ENCODE data around the gene DGUOK.
A peak's percentile ranks its signal among the peaks of the same experiment; 100 is the strongest.
"Not testable (repeated sequence)": the region's sequence is repeated elsewhere in the genome, so short reads cannot be mapped to it uniquely, and the experiment has no call there.

Gene DGUOK

GRCh38 chr2:73926493-73927327, at the start of gene DGUOK:
Gene DGUOK, plus strand, starts transcription at chr2:73926880. Its CDS starts 31 bp downstream, at chr2:73926911.
- Mint-ChIP-seq H3K4me3 (peak within 1 kb of the TSS; percentile 95), H3K36me3 (ENCODE audit: low read depth) (peaks cover 27% of the 10 kb centered on the region), H3K4me1 (ENCODE audit: low read depth) (peaks cover 47% of the 10 kb centered on the region), H3K27ac (peak within 1 kb of the TSS; percentile 96), H3K27me3 (no peaks in the 10 kb centered on the region), H3K9me3 (no peaks in the 10 kb centered on the region)
- DNase-seq, result peak; percentile 93

GRCh38 chr2:73877071-73877802, 49.4 kb upstream of the DGUOK start:
- no peak for DNase-seq
- Mint-ChIP-seq H3K9me3 (no peaks in the 10 kb centered on the region), H3K4me1 (ENCODE audit: low read depth) (peaks cover 3% of the 10 kb centered on the region), H3K36me3 (ENCODE audit: low read depth) (no peaks in the 10 kb centered on the region), H3K27ac (no peak overlapping the region), H3K4me3 (no peak overlapping the region), H3K27me3 (no peaks in the 10 kb centered on the region)

- not testable (repeated sequence) for H3K4me1 Mint-ChIP-seq (ENCODE audit: low read depth); H3K27ac Mint-ChIP-seq; H3K36me3 Mint-ChIP-seq (ENCODE audit: low read depth); H3K4me3 Mint-ChIP-seq; DNase-seq; H3K9me3 Mint-ChIP-seq; H3K27me3 Mint-ChIP-seq
Measured at GRCh38 chr2:73877984-73878383, 48.7 kb upstream of the DGUOK start.

GRCh38 chr2:73885406-73885805, 41.3 kb upstream of the DGUOK start:
- H3K4me1 Mint-ChIP-seq (ENCODE audit: low read depth), result peaks cover 25% of the 10 kb centered on the region
- peaks cover 4% of the 10 kb centered on the region for H3K9me3 Mint-ChIP-seq
- H3K27ac Mint-ChIP-seq, result no peak overlapping the region
- no peak overlapping the region for H3K4me3 Mint-ChIP-seq
- DNase-seq, result no peak
- no peaks in the 10 kb centered on the region for H3K36me3 Mint-ChIP-seq (ENCODE audit: low read depth)
- peaks cover 5% of the 10 kb centered on the region for H3K27me3 Mint-ChIP-seq

DNA sequence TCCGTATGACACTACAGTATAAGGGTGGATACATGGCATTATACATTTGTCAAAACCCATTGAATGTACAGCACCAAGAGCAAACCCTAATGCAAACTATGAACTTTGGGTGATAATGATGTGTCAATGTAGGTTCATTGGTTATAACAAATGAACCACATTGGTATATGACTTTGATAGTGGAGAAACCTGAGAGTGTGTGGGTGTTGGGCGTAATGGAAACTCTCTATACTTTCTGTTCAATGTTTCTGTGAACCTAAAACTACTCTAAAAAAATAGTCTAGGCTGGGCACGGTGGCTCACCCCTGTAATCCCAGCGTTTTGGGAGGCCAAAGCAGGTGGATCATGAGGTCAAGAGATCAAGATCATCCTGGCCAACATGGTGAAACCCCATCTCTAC, 40.3 kb upstream of the DGUOK start:
- H3K4me3 Mint-ChIP-seq, result no peak overlapping the region
- H3K9me3 Mint-ChIP-seq, result peaks cover 4% of the 10 kb centered on the region
- H3K4me1 Mint-ChIP-seq (ENCODE audit: low read depth), result peaks cover 25% of the 10 kb centered on the region
- no peak for DNase-seq
- H3K36me3 Mint-ChIP-seq (ENCODE audit: low read depth), result no peaks in the 10 kb centered on the region
- peaks cover 5% of the 10 kb centered on the region for H3K27me3 Mint-ChIP-seq
- peak overlapping the region; percentile 79 for H3K27ac Mint-ChIP-seq

DNA sequence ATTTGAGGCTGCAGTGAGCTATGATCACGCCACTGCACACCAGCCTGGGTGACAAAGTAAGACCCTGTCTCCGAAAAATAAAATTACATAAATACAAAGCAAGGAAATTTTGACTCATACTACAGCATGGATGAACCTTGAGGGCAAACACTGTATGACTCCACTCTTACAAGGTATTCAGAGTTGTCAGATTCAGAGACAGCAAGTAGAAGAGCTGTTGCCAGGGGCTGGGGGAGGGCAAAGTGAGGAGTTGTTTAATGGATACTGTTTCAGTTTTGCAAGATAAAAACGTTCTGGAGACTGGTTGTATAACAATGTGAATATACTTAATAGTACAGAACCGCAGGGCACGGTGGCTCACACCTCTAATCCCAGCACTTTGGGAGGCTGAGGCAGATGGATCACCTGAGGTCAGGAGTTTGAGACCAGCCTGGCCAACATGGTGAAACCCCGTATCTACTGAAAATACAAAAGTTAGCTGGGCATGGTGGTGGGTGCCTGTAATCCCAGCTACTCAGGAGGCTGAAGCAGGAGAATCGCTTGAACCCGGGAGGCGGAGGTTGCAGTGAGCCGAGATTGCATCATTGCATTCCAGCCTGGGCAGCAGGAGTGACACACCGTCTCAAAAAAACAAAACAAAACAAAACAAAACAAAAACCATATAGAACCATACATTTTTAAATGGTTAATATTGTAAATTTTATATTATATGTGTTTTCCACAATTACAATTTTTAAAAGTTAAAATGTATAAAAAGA, 38.9 kb upstream of the DGUOK start:
- H3K4me3 Mint-ChIP-seq; H3K9me3 Mint-ChIP-seq; H3K36me3 Mint-ChIP-seq (ENCODE audit: low read depth); H3K27ac Mint-ChIP-seq; DNase-seq; H3K27me3 Mint-ChIP-seq: not testable (repeated sequence)
- peaks cover 25% of the 10 kb centered on the region for H3K4me1 Mint-ChIP-seq (ENCODE audit: low read depth)

DNA sequence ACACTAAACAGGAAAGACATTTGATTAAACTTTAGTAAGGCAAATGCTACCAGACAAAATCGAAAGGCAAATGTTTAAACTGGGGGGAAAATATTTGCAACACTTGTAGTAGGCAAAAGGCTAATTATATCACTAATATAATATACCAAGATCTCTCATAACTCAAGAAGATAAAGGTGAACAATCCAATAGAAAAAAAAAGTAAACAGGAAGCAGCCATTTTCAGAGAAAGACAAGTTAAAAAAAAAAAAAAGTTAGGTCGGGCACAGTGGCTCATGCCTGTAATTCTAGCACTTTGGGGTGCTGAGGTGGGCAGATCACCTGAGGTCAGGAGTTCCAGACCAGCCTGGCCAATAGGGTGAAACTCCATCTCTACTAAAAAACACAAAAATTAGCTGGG, 38.3 kb upstream of the DGUOK start:
- H3K4me3 Mint-ChIP-seq, result no peak overlapping the region
- no peak overlapping the region for H3K27ac Mint-ChIP-seq
- no peak for DNase-seq
- peaks cover 4% of the 10 kb centered on the region for H3K9me3 Mint-ChIP-seq
- peaks cover 25% of the 10 kb centered on the region for H3K4me1 Mint-ChIP-seq (ENCODE audit: low read depth)
- H3K36me3 Mint-ChIP-seq (ENCODE audit: low read depth), result no peaks in the 10 kb centered on the region
- H3K27me3 Mint-ChIP-seq, result peaks cover 2% of the 10 kb centered on the region

DNA sequence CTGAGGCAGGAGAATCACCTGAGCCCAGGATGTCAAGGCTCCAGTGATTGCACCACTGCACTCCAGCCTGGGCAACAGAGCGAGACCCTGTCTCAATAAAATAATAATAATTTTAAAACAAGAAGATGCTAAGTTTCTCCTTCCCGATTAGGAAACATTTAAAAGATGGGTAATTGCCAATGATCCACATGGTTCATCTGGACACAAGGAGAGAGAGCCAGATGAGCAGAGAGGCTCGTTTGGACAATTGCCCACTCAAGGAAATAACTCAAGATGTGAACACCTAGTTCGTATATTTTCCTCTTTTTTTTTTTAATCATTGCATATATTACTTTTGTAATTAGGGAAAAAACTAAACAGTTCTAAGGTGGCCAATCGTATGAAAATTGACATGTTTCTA, 37.5 kb upstream of the DGUOK start:
- H3K36me3 Mint-ChIP-seq (ENCODE audit: low read depth), result no peaks in the 10 kb centered on the region
- peaks cover 25% of the 10 kb centered on the region for H3K4me1 Mint-ChIP-seq (ENCODE audit: low read depth)
- peaks cover 4% of the 10 kb centered on the region for H3K9me3 Mint-ChIP-seq
- no peak overlapping the region for H3K27ac Mint-ChIP-seq
- no peaks in the 10 kb centered on the region for H3K27me3 Mint-ChIP-seq
- no peak overlapping the region for H3K4me3 Mint-ChIP-seq
- DNase-seq, result no peak

DNA sequence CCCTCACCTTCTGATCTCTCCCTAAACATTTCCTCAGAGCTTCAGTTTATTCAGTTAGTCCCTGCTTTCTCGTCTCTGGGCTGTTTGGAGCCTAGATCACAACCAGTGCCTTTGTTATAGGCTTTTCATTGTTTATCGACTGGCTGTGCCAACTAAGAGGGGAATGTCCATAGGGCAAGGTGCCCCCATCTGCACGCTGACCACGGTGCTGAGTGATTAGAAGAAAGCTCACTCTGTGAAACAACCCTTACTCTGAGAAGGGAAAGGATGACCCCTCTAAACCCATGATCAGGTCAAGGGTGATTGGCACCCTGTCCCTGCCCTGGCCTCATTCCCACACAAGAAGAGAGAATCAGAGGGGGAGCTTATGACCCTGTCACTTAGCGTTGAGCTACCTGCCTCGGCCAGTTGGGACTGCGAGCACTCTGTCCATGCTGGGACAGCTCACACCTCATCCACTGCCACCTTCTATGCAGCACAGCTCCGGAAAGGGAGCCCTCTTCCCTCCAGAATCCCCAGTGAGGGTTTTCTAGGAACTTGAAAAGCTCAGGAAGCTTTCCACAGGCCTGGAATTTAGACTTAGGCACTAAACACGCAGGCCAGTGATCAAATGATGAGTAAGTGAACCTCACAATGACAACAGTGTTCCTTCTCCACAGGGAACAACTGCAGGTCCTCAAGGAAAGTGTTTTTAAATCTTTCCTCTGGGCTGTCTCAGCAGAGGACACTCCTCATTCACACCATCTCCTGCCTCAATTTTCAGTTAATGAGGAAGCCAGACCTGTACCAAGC, 36.2 kb upstream of the DGUOK start:
- Mint-ChIP-seq H3K27me3 (no peaks in the 10 kb centered on the region), H3K9me3 (peaks cover 4% of the 10 kb centered on the region), H3K4me1 (ENCODE audit: low read depth) (peaks cover 36% of the 10 kb centered on the region), H3K36me3 (ENCODE audit: low read depth) (no peaks in the 10 kb centered on the region), H3K27ac (no peak overlapping the region), H3K4me3 (no peak overlapping the region)
- DNase-seq, result no peak

GRCh38 chr2:73891276-73891901, 35.3 kb upstream of the DGUOK start:
- Mint-ChIP-seq H3K36me3 (ENCODE audit: low read depth) (no peaks in the 10 kb centered on the region), H3K4me3 (no peak overlapping the region), H3K27ac (no peak overlapping the region), H3K9me3 (peaks cover 1% of the 10 kb centered on the region), H3K4me1 (ENCODE audit: low read depth) (peaks cover 36% of the 10 kb centered on the region), H3K27me3 (no peaks in the 10 kb centered on the region)
- DNase-seq, result no peak

DNA sequence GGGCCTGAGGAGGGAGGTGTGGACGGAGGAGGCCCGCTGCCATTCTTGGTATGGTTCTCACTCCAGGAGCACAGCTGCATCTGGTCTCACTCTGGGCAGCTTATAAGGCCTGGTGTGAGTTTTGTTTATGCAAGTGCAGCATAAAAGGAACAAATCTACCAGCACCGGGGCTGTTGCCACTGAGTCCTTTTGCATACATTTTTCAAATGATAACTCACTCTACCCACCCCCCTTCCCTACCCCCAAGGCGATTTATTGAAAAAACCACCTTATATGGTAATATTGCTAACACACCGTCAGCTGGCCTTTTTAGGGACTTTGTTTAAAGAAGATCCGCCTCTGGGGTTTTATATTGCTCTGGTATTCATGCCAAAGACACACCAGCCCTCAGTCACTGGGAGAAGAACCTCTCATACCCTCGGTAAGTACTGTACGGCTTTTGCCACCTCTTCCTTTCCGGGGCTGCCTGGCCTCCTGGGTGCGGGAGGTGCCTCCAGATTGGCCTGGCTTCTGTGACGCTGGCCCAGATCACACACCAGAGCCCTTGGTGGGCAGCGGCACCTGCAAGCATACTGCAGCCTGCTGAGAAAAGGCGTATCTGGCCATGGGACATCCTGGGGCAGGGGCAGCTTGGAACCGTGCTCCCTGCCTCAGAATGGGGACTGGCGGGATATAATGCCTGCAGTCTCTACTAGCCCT, 33.9 kb upstream of the DGUOK start, which contains the start of gene ACTG2:
Gene ACTG2, plus strand, starts transcription at position 378 of the 699 bp plus-strand sequence. CDS start 8,304 bp downstream, outside the sequence.
- Mint-ChIP-seq H3K36me3 (ENCODE audit: low read depth) (no peaks in the 10 kb centered on the region), H3K4me3 (no peak within 1 kb of the TSS), H3K27me3 (no peaks in the 10 kb centered on the region), H3K4me1 (ENCODE audit: low read depth) (peaks cover 37% of the 10 kb centered on the region), H3K27ac (no peak within 1 kb of the TSS), H3K9me3 (no peaks in the 10 kb centered on the region)
- DNase-seq, result no peak

GRCh38 chr2:73893764-73894474, 32.8 kb upstream of the DGUOK start:
- no peak overlapping the region for H3K4me3 Mint-ChIP-seq
- H3K4me1 Mint-ChIP-seq (ENCODE audit: low read depth), result peaks cover 33% of the 10 kb centered on the region
- H3K36me3 Mint-ChIP-seq (ENCODE audit: low read depth), result no peaks in the 10 kb centered on the region
- no peaks in the 10 kb centered on the region for H3K27me3 Mint-ChIP-seq
- H3K9me3 Mint-ChIP-seq, result no peaks in the 10 kb centered on the region
- DNase-seq, result no peak
- no peak overlapping the region for H3K27ac Mint-ChIP-seq

- Mint-ChIP-seq H3K9me3 (no peaks in the 10 kb centered on the region), H3K4me1 (ENCODE audit: low read depth) (peaks cover 33% of the 10 kb centered on the region), H3K27me3 (no peaks in the 10 kb centered on the region), H3K36me3 (ENCODE audit: low read depth) (no peaks in the 10 kb centered on the region), H3K4me3 (no peak overlapping the region), H3K27ac (no peak overlapping the region)
- no peak for DNase-seq
Measured at GRCh38 chr2:73894475-73894850, 32.2 kb upstream of the DGUOK start.
